H9 (cell line): Measurements from ENCODE around the gene VSIG10L. TPM values are rescaled to one million over a fixed set of nuclear protein-coding genes. Genes with fewer than 3 reads are reported as not detected.
A peak's percentile ranks its signal among the peaks of the same experiment; 100 is the strongest.

Experiments
- DNase-seq: peaks from one replicate; pipeline ENCODE4 v3.0.0-alpha.2; 2017
- H2AFZ ChIP-seq: one replicate; pipeline ENCODE4 v1.6.1; 2013; ENCODE audit warnings: mild to moderate bottlenecking, low read length, control low read depth, moderate library complexity
- H2AK5ac ChIP-seq: 2 replicates; pipeline ENCODE4 v1.6.1; 2013; ENCODE audit warnings: low read length, control low read depth, mixed read lengths; ENCODE audit not compliant: insufficient read length
- H2BK120ac ChIP-seq: one replicate; pipeline ENCODE4 v1.6.1; 2013; ENCODE audit warnings: low read depth, mild to moderate bottlenecking, low read length, control low read depth, inconsistent platforms; ENCODE audit not compliant: poor library complexity, severe bottlenecking
- H2BK12ac ChIP-seq: 2 replicates; pipeline ENCODE4 v1.6.1; 2013; ENCODE audit warnings: low read length, control low read depth, mixed read lengths, low read depth; ENCODE audit not compliant: insufficient read length
- H2BK15ac ChIP-seq: 2 replicates; pipeline ENCODE4 v1.6.1; 2013; ENCODE audit warnings: low read depth, low read length, control low read depth
- H2BK20ac ChIP-seq: one replicate; pipeline ENCODE4 v1.6.1; 2013; ENCODE audit warnings: low read depth, mild to moderate bottlenecking, low read length, control low read depth, inconsistent platforms; ENCODE audit not compliant: poor library complexity, severe bottlenecking
- H2BK5ac ChIP-seq: 2 replicates; pipeline ENCODE4 v1.6.1; 2013; ENCODE audit warnings: low read length, control low read depth, mixed read lengths; ENCODE audit not compliant: insufficient read length
- H3K14ac ChIP-seq: 2 replicates; pipeline ENCODE4 v1.6.1; 2013; ENCODE audit warnings: low read length, control low read depth; ENCODE audit not compliant: insufficient read depth
- H3K18ac ChIP-seq: 2 replicates; pipeline ENCODE4 v1.6.1; 2013; ENCODE audit warnings: low read depth, mild to moderate bottlenecking, mixed read lengths, low read length, control low read depth; ENCODE audit not compliant: insufficient read length
- H3K23ac ChIP-seq: 2 replicates; pipeline ENCODE4 v1.6.1; 2013; ENCODE audit warnings: low read length, control low read depth, mixed read lengths, low read depth; ENCODE audit not compliant: insufficient read length
- H3K23me2 ChIP-seq: 2 replicates; pipeline ENCODE4 v1.6.1; 2013; ENCODE audit warnings: low read depth, mild to moderate bottlenecking, mixed read lengths, low read length, control low read depth; ENCODE audit not compliant: insufficient read length, poor library complexity, severe bottlenecking
- H3K27ac ChIP-seq: 2 replicates; pipeline ENCODE4 v1.5.1; 2013; ENCODE audit warnings: low read length, control low read depth, mixed read lengths, low read depth; ENCODE audit not compliant: insufficient read length
- H3K27me3 ChIP-seq: 2 replicates; pipeline ENCODE4 v1.6.1; 2013; ENCODE audit warnings: low read length, control low read depth, inconsistent platforms; ENCODE audit not compliant: insufficient read depth
- H3K4ac ChIP-seq: 2 replicates; pipeline ENCODE4 v1.6.1; 2013; ENCODE audit warnings: low read depth, mild to moderate bottlenecking, control low read depth, inconsistent platforms, low read length, moderate library complexity
- H3K4me1 ChIP-seq: 2 replicates; pipeline ENCODE4 v1.6.1; 2013; ENCODE audit warnings: low read length, control low read depth, inconsistent platforms; ENCODE audit not compliant: insufficient read depth
- H3K4me2 ChIP-seq: 2 replicates; pipeline ENCODE4 v1.6.1; 2013; ENCODE audit warnings: low read length, control low read depth, mixed read lengths; ENCODE audit not compliant: insufficient read length, insufficient read depth
- H3K56ac ChIP-seq: 2 replicates; pipeline ENCODE4 v1.6.1; 2013; ENCODE audit warnings: low read depth, mild to moderate bottlenecking, mixed read lengths, low read length, control low read depth; ENCODE audit not compliant: insufficient read length
- H3K79me1 ChIP-seq: 2 replicates; pipeline ENCODE4 v1.6.1; 2013; ENCODE audit warnings: low read depth, mild to moderate bottlenecking, moderate library complexity, low read length, control low read depth, inconsistent platforms; ENCODE audit not compliant: insufficient read depth, poor library complexity, severe bottlenecking
- H3K79me2 ChIP-seq: 2 replicates; pipeline ENCODE4 v1.6.1; 2013; ENCODE audit warnings: low read length, control low read depth, inconsistent platforms; ENCODE audit not compliant: insufficient read depth
- H3K9ac ChIP-seq: 2 replicates; pipeline ENCODE4 v1.6.1; 2013; ENCODE audit warnings: low read length, control low read depth, mixed read lengths; ENCODE audit not compliant: insufficient read length; ENCODE audit errors: extremely low read depth
- H3K9me3 ChIP-seq: one replicate; pipeline ENCODE4 v1.6.1; 2013; ENCODE audit warnings: low read depth, low read length, inconsistent platforms; ENCODE audit not compliant: control insufficient read depth
- H3T11ph ChIP-seq: one replicate; pipeline ENCODE4 v1.6.1; 2013; ENCODE audit warnings: mild to moderate bottlenecking, low read length, control low read depth, inconsistent platforms
- H4K20me1 ChIP-seq: one replicate; pipeline ENCODE4 v1.6.1; 2013; ENCODE audit not compliant: control insufficient read depth, insufficient read length, insufficient read depth
- H4K5ac ChIP-seq: 2 replicates; pipeline ENCODE4 v1.6.1; 2013; ENCODE audit warnings: low read depth, mild to moderate bottlenecking, mixed read lengths, low read length, control low read depth; ENCODE audit not compliant: insufficient read length
- H4K8ac ChIP-seq: replicated peaks from 2 replicates; pipeline ENCODE4 v1.6.1; 2013; ENCODE audit warnings: low read length, control low read depth, mixed read lengths, low read depth; ENCODE audit not compliant: insufficient read length
- H4K91ac ChIP-seq: 2 replicates; pipeline ENCODE4 v1.6.1; 2013; ENCODE audit warnings: low read depth, mild to moderate bottlenecking, moderate library complexity, mixed read lengths, low read length, control low read depth; ENCODE audit not compliant: insufficient read length
- H3K27ac Mint-ChIP-seq, 3 experiments: 2 replicates in 2 of 3; 3 replicates in 1 of 3; pipeline ENCODE4 v1.8.0; 2020 to 2021; ENCODE audit warnings: mixed read lengths in 3 of 3, mild to moderate bottlenecking in 1 of 3, moderate library complexity in 1 of 3
- H3K27me3 Mint-ChIP-seq: 2 replicates; pipeline ENCODE4 v1.8.0; 2021; ENCODE audit warnings: low read depth, mild to moderate bottlenecking, moderate library complexity, mixed read lengths
- H3K36me3 Mint-ChIP-seq, 3 experiments: 2 replicates in 2 of 3; 3 replicates in 1 of 3; pipeline ENCODE4 v1.8.0; 2020 to 2021; ENCODE audit warnings: low read depth in 3 of 3, mixed read lengths in 3 of 3; ENCODE audit not compliant: insufficient read depth in 1 of 3
- H3K4me1 Mint-ChIP-seq, 2 experiments: 2 replicates each; pipeline ENCODE4 v1.8.0; 2020; ENCODE audit warnings: mixed read lengths in 2 of 2
- H3K4me3 Mint-ChIP-seq, 2 experiments: 2 replicates in 1 of 2; 3 replicates in 1 of 2; pipeline ENCODE4 v1.8.0; 2020 to 2021; ENCODE audit warnings: mild to moderate bottlenecking in 2 of 2, mixed read lengths in 2 of 2, moderate library complexity in 1 of 2
- H3K9me3 Mint-ChIP-seq, 2 experiments: 2 replicates in 1 of 2; 3 replicates in 1 of 2; pipeline ENCODE4 v1.8.0; 2020; ENCODE audit warnings: mild to moderate bottlenecking in 2 of 2, mixed read lengths in 2 of 2, moderate library complexity in 1 of 2
- WGBS: extraction: QIAGEN DNeasy Blood & Tissue Kit; methylation state at CpG from one replicate; pipeline ENCODE4 v1.1.7; 2013; ENCODE audit warnings: missing lambda C conversion rate, low lambda C conversion rate, mixed read lengths; ENCODE audit not compliant: insufficient read length; ENCODE audit errors: extremely low coverage; 5-methylcytosine and 5-hydroxymethylcytosine counted together
- total RNA-seq: library from RNA; stranded (reverse); gene quantifications from 2 replicates; pipeline ENCODE4 v1.2.1, GENCODE V29; 2021
- TF ChIP-seq, protein P1 (sequence below): fragments of 200-600 bp; sonication (generic); conservative IDR thresholded peaks from 3 replicates; pipeline ENCODE4 v1.8.0; 2021; ENCODE audit warnings: antibody characterized with exemption, mild to moderate bottlenecking

VSIG10L gene
- total RNA-seq, 1 experiment from 2014 or later = 5.6 TPM

DNA sequence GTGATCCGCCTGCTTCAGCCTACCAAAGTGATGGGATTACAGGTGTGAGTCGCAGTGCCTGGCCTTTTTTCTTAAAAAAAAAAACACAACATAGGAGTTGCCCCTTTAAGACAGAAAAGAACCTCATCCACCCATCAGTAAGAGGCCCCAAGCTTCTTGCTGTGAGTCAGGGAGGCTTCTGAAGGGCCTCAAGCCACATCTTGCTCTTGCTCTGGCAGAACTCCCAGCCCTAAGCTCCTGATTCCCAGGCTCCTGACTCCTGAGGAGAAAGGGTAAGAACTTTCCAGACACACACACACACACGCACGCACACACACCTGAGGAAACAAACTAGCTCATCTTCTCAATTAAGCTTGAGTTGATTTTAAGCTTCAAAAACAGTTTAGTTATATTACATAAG is 17.4 kb upstream of the VSIG10L start:
- Histone ChIP-seq H3K27ac (no peak overlapping the region), H4K20me1 (no peaks in the 10 kb centered on the region), H2BK120ac (no peak overlapping the region), H2AFZ (no peak overlapping the region), H4K8ac (no peak overlapping the region), H4K5ac (no peak overlapping the region), H3K14ac (no peak overlapping the region), H3K4me2 (no peak overlapping the region), H3K23me2 (no peaks in the 10 kb centered on the region), H3K56ac (no peak overlapping the region), H2BK15ac (no peak overlapping the region), H3K18ac (no peak overlapping the region), H3K23ac (no peak overlapping the region), H3K4me1 (no peaks in the 10 kb centered on the region), H3K9me3 (no peaks in the 10 kb centered on the region), H3K4ac (no peak overlapping the region), H2BK5ac (no peak overlapping the region), H3K27me3 (no peaks in the 10 kb centered on the region), H3K79me1 (no peaks in the 10 kb centered on the region), H2AK5ac (no peak overlapping the region), H3K9ac (no peak overlapping the region), H4K91ac (no peak overlapping the region), H3K79me2 (no peaks in the 10 kb centered on the region), H2BK20ac (no peak overlapping the region), H3T11ph (no peak overlapping the region), H2BK12ac (no peak overlapping the region)
- Mint-ChIP-seq H3K27me3 (no peaks in the 10 kb centered on the region), H3K4me3 (no peak overlapping the region), H3K36me3 (no peaks in the 10 kb centered on the region), H3K9me3 (no peaks in the 10 kb centered on the region), H3K27ac (peak overlapping the region in 1 of 3 experiments; percentile 84; a peak in 1 of 7 replicates), H3K4me1 (peaks cover 25 to 26% of the 10 kb centered on the region in 2 experiments)
- no CpG with 5 or more reads among the region's 4 CpGs for WGBS
- TF ChIP-seq, protein P1, sequence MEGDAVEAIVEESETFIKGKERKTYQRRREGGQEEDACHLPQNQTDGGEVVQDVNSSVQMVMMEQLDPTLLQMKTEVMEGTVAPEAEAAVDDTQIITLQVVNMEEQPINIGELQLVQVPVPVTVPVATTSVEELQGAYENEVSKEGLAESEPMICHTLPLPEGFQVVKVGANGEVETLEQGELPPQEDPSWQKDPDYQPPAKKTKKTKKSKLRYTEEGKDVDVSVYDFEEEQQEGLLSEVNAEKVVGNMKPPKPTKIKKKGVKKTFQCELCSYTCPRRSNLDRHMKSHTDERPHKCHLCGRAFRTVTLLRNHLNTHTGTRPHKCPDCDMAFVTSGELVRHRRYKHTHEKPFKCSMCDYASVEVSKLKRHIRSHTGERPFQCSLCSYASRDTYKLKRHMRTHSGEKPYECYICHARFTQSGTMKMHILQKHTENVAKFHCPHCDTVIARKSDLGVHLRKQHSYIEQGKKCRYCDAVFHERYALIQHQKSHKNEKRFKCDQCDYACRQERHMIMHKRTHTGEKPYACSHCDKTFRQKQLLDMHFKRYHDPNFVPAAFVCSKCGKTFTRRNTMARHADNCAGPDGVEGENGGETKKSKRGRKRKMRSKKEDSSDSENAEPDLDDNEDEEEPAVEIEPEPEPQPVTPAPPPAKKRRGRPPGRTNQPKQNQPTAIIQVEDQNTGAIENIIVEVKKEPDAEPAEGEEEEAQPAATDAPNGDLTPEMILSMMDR = no peak
- no peak for DNase-seq
